ENCODE results near the gene TTN. TPM values are rescaled to one million over a fixed set of nuclear protein-coding genes. Genes with fewer than 3 reads are reported as not detected.

The TTN gene
- total and polyA plus RNA-seq, 10 of the 15 experiments (the other 5 are each of a cell fraction or from before 2014, with no cell fraction given) = 0.15 to 9.0 (median 1.8) TPM

DNA sequence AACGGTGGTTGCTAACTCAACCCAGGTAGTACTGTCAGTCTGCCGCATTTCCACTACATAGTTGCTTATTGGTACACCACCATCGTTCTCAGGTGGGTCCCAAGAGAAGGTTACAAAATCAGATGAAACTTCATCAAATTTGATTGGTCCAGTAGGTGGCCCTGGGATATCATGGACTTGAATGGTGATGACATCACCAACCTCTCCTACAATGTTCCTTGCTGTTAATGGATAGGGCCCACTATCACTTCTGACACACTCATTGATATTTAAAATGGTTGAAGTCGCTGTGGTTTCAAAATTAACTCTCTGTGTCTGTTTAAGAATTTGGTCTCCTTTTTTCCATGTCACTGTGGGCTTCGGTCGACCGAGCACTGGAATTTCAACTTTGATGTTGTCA lies 232.4 kb downstream of the TTN start:
- DNase-seq (ENCODE audit: low read depth, low spot score) (no peak), FAIRE-seq (no peak), ATAC-seq (no peak)
- H2AFZ ChIP-seq (ENCODE audit: control insufficient read depth, low read depth, low read length) = no peak overlapping the region
- no peak overlapping the region for H3K4me3 ChIP-seq
- in situ Hi-C loops (cut with MboI) = no loop called here
- BruUV-seq (replicated peaks) = no TSS peak
- 94% methylated on average over 7 of the region's 7 CpGs for WGBS (ENCODE audit: insufficient coverage, insufficient replicate concordance, low lambda C conversion rate, missing lambda C conversion rate)
- H3K4me2 ChIP-seq (ENCODE audit: control insufficient read depth, insufficient read depth) = no peak overlapping the region
- no peaks in the 10 kb centered on the region for H3K79me2 ChIP-seq (ENCODE audit: control insufficient read depth, insufficient read depth, low read length)
- H3K36me3 ChIP-seq (ENCODE audit: control insufficient read depth in 2 of 2, insufficient read depth in 2 of 2, low read length in 1 of 2) = peaks cover 2 to 3% of the 10 kb centered on the region in 2 experiments; a peak in 3 of 4 replicates
- H3K9me3 ChIP-seq (replicated peaks; ENCODE audit: control insufficient read depth, insufficient read depth, low read length) = no peaks in the 10 kb centered on the region
- no peak overlapping the region for H3K27ac ChIP-seq (ENCODE audit: control insufficient read depth, insufficient read depth)
- no peaks in the 10 kb centered on the region for H4K20me1 ChIP-seq (ENCODE audit: control insufficient read depth, insufficient read depth)
- intact Hi-C loops (cut with micrococcal nuclease; ENCODE audit: unreplicated experiment) = no loop called here
- ChIA-PET RAD21 (ENCODE audit: unreplicated experiment) (no interaction called here), POLR2A (no interaction called here), SMC1A (ENCODE audit: uncharacterized antibody, unreplicated experiment) (no interaction called here), CTCF (no interaction called here)
- no peak overlapping the region for H3K9ac ChIP-seq (ENCODE audit: control insufficient read depth, insufficient read depth, low read length)
- no peaks in the 10 kb centered on the region for H3K4me1 ChIP-seq (ENCODE audit: control insufficient read depth, insufficient read depth, low read length)
- H3K27me3 ChIP-seq (replicated peaks in 1 of 2; ENCODE audit: control insufficient read depth in 2 of 2, insufficient read depth in 2 of 2, low read length in 1 of 2) = no peaks in the 10 kb centered on the region
- TF ChIP-seq ATF2 (IDR thresholded peaks at IDR 0.05; ENCODE audit: low read length) = no peak

DNA sequence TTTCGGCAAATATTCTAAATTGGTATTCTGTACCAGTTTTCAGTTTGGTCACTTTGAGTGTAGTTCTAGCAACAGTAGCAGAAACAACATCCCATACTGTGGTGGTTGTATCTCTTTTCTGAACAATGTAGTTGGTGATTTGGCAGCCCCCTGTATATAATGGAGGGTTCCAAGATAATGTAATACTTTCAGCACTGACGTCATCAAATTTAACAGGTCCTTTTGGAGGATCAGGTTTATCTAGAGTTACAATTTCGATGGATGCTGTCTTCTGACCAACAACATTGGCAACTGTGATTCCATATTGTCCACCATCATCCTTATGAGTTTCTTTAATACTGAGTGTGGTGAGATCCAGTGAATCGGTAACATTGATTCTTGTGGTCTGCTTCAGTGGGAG lies 239.0 kb downstream of the TTN start:
- no peak for ATAC-seq
- Histone ChIP-seq H3K9ac (ENCODE audit: control insufficient read depth, insufficient read depth, low read length) (no peak overlapping the region), H3K4me3 (no peak overlapping the region), H3K79me2 (ENCODE audit: control insufficient read depth, insufficient read depth, low read length) (no peaks in the 10 kb centered on the region), H2AFZ (ENCODE audit: control insufficient read depth, low read depth, low read length) (no peak overlapping the region), H4K20me1 (ENCODE audit: control insufficient read depth, insufficient read depth) (no peaks in the 10 kb centered on the region), H3K9me3 (replicated peaks; ENCODE audit: control insufficient read depth, insufficient read depth, low read length) (no peaks in the 10 kb centered on the region), H3K27ac (ENCODE audit: control insufficient read depth, insufficient read depth) (no peak overlapping the region), H3K4me2 (ENCODE audit: control insufficient read depth, insufficient read depth) (no peak overlapping the region), H3K27me3 (replicated peaks in 1 of 2; ENCODE audit: control insufficient read depth in 2 of 2, insufficient read depth in 2 of 2, low read length in 1 of 2) (no peaks in the 10 kb centered on the region), H3K36me3 (ENCODE audit: control insufficient read depth in 2 of 2, insufficient read depth in 2 of 2, low read length in 1 of 2) (no peaks in the 10 kb centered on the region; a peak in 1 of 4 replicates), H3K4me1 (ENCODE audit: control insufficient read depth, insufficient read depth, low read length) (no peaks in the 10 kb centered on the region)
- no peak for DNase-seq (ENCODE audit: low read depth, low spot score)
- RAD21 ChIA-PET (ENCODE audit: unreplicated experiment) = no interaction called here
- in situ Hi-C loops (cut with MboI) (no loop called here), intact Hi-C loops (cut with micrococcal nuclease; ENCODE audit: unreplicated experiment) (no loop called here)
- CTCF ChIA-PET = interaction anchor here (1.4 kb wide), 1 partner anchor 9 kb away, joined by 3 read pairs; no protein-coding TSS in a partner anchor
- SMC1A ChIA-PET (ENCODE audit: uncharacterized antibody, unreplicated experiment) = interaction anchor here (0.9 kb wide), 1 partner anchor 25 kb away, joined by 4 read pairs; no protein-coding TSS in a partner anchor
- no TSS peak for BruUV-seq (replicated peaks)
- WGBS (ENCODE audit: insufficient coverage, insufficient replicate concordance, low lambda C conversion rate, missing lambda C conversion rate) = 99% methylated on average over 4 of the region's 4 CpGs
- FAIRE-seq = no peak
- POLR2A ChIA-PET = no interaction called here
- TF ChIP-seq KLF5 (IDR thresholded peaks at IDR 0.05; ENCODE audit: partially characterized antibody) (no peak), WRNIP1 (IDR thresholded peaks at IDR 0.05; ENCODE audit: borderline replicate concordance, low read depth, low read length) (no peak), BMI1 (IDR thresholded peaks at IDR 0.05; ENCODE audit: borderline replicate concordance) (no peak), ZNF622 (IDR thresholded peaks at IDR 0.05) (no peak), ATF7 (IDR thresholded peaks at IDR 0.05; ENCODE audit: low read depth) (no peak), BHLHE40 (IDR thresholded peaks at IDR 0.05; ENCODE audit: borderline replicate concordance in 1 of 2, low read depth in 2 of 2, low read length in 1 of 2) (no peak), BCLAF1 (IDR thresholded peaks at IDR 0.05) (no peak), NFYB (IDR thresholded peaks at IDR 0.05; ENCODE audit: insufficient read depth, low read depth, low read length) (no peak), PKNOX1 (IDR thresholded peaks at IDR 0.05) (no peak)
- TF ChIP-seq, protein P1, sequence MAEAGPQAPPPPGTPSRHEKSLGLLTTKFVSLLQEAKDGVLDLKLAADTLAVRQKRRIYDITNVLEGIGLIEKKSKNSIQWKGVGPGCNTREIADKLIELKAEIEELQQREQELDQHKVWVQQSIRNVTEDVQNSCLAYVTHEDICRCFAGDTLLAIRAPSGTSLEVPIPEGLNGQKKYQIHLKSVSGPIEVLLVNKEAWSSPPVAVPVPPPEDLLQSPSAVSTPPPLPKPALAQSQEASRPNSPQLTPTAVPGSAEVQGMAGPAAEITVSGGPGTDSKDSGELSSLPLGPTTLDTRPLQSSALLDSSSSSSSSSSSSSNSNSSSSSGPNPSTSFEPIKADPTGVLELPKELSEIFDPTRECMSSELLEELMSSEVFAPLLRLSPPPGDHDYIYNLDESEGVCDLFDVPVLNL (IDR thresholded peaks at IDR 0.05; ENCODE audit: low read depth, low read length) = no peak

All from GM12878 (cell line).